ENCODE results near the gene LILRA5.
"Not testable (repeated sequence)": the region's sequence is repeated elsewhere in the genome, so short reads cannot be mapped to it uniquely, and the experiment has no call there.

Gene LILRA5

GRCh38 chr19:54333586-54334298 lies 20.8 kb upstream of the LILRA5 start:
- DNase-seq: no peak

GRCh38 chr19:54332149-54332548 lies 19.2 kb upstream of the LILRA5 start:
- no peak for DNase-seq

DNA sequence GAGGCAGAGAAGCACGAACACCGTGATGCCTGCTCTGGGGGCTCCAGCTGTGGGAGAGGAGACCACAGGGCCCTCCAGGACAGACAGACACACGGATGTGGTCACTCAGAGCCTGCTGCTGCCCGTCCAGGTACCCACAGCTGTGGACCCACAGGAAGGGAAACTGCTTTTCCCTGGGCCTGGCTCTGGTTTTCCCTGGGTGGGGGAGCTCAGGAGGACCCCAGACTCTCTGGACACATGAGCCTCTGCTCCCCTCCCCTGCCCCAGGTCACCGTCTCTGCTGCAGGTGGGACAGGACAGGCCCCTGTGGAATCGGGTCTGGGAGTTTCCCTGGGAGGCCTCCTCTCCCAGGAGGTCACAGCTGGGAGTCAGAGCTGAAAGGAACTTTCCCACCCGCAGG lies 18.7 kb upstream of the LILRA5 start:
- DNase-seq: no peak

DNA sequence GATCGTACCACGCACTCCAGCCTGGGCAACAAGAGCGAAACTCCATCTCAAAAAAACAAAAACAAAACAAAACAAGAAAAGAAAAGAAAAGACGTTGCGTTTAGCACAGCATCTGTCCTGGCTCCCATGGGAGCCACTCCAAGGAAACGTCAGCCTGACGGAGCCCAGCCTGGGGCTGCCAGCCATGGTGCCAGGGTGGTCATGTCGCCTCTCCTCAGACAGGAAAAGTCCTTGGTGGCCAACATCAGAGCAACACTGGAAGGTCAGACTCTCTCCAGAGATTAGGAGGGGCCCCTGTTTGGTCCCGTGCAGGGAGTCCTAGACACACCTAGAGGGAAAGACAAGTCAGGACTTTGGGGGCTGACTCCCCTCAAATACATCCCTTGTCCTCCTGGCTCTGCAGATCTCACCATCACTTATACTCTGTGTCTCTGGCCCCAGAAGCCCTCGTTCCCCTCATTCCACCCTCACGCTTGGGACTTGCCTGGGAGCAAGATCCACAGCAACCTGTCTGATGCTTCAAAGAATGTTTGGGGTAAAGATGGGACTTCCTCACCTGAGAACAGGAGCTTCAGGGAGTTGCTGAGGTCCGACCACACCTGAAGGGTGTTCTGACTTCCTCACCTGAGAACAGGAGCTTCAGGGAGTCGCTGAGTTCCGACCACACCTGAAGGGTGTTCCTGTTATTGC lies 16.7 kb upstream of the LILRA5 start:
- DNase-seq: no peak

GRCh38 chr19:54328781-54329180 lies 15.8 kb upstream of the LILRA5 start:
- DNase-seq: not testable (repeated sequence)

- no peak for DNase-seq
Measured at GRCh38 chr19:54325631-54326030, 12.7 kb upstream of the LILRA5 start.

GRCh38 chr19:54325194-54325621 lies 12.2 kb upstream of the LILRA5 start:
- DNase-seq: peak; percentile 38 to 49

GRCh38 chr19:54324071-54324470 lies 11.1 kb upstream of the LILRA5 start:
- DNase-seq: no peak

- DNase-seq: not testable (repeated sequence)
Measured at GRCh38 chr19:54322934-54323333, 10.0 kb upstream of the LILRA5 start.

- not testable (repeated sequence) for DNase-seq
Measured at GRCh38 chr19:54322295-54322694, 9.3 kb upstream of the LILRA5 start.

GRCh38 chr19:54319892-54320670 lies 7.1 kb upstream of the LILRA5 start:
- DNase-seq: no peak

DNA sequence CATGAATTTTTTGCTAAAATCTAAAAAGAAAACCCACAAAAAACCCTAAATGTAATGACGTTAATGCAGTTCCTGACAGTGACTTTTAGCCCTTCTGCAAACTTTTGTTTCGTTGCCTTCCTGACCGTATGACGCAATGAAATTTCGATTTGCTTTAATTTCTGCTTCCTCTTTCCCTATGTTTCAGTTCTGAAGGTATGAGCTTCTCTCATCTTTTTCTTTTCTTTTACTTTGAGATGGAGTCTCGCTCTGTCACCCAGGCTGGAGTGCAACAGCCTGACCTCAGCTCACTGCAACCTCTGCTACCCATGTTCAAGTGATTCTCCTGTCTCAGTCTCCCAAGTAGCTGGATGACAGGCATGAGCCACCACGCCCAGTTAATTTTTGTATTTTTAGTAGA lies 6.1 kb upstream of the LILRA5 start:
- no peak for DNase-seq

GRCh38 chr19:54317965-54318240 lies 4.9 kb upstream of the LILRA5 start:
- no peak for DNase-seq

DNA sequence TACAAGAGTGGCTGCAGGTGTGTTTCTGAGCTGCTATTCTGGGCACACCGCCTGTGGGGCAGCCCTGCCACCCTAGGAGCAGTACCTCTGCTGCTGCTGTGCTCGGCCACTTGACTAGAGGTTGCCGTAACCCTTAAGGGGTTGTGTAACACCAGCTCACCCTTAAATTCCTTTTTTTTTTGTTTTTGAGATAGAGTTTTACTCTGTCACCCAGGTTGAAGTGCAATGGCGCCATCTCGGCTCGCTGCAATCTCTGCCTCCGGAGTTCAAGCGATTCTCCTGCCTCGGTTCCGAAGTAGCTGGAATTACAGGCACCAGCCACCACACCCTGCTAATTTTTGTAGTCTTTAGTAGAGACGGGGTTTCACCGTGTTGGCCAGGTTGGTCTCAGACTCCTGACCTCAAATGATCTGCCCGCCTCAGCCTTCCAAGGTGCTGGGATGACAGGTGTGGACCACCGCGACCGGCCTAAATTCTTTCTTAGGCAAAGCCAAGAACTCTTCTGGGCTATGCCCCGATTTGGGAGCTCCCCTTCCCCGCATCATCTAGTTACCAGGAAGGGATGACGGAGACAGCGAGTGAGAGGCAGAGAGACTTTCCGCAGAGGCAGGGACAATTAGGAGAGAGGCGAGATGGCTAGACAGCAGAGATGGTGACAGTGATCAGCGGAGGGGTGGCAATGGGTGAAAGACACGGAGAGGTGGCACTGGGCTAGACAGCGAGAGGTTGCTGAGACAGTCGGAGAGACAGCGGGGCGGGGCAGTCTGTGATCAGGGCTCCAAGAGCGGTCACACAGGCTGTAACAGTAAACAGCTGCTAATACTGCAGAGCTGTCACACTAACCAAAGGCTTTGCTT lies 4.4 kb upstream of the LILRA5 start:
- no peak for DNase-seq

DNA sequence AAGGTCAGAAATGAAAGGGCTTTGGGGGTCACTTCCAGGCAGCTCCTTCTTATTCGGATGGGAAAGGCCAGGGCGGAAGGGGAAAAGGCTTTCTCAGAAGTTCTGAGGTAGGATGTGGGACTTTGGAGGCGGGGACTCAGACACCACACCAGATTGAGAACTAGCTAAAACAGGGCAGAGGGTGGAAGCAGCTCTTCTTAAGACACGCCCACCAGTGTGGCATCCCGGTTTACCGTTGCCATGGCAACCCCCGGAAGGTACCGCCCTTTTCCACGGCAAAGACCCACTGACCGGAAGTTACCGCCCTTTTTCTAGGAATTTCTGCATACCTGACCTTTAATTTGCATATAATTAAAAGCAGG lies 3.8 kb upstream of the LILRA5 start:
- DNase-seq: no peak

DNA sequence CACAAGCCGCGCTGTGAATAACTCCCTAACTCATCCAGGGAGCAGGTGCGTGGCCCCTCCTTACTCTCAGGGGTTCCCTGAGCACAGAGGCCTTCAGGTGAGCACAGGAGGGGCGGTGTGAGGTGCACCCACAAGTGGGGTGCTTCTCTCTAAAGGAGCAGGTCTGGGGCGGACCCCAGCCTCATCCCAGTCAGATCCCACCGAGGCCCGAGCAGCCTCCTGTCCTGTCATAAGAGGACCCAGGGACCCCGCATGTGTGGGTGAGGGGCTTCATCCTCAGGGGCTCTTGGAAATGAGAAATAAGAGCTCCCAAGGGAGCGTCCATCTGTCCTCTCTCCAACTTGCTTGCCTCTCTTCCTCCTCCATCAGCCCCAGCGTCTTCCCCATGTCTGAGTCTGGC lies 3.0 kb upstream of the LILRA5 start:
- no peak for DNase-seq

GRCh38 chr19:54312011-54312410 lies 955 bp downstream of the LILRA5 start:
- DNase-seq: no peak

GRCh38 chr19:54311486-54311885 lies 1.5 kb downstream of the LILRA5 start:
- no peak for DNase-seq

GRCh38 chr19:54310543-54310942 lies 2.4 kb downstream of the LILRA5 start:
- DNase-seq: no peak

DNA sequence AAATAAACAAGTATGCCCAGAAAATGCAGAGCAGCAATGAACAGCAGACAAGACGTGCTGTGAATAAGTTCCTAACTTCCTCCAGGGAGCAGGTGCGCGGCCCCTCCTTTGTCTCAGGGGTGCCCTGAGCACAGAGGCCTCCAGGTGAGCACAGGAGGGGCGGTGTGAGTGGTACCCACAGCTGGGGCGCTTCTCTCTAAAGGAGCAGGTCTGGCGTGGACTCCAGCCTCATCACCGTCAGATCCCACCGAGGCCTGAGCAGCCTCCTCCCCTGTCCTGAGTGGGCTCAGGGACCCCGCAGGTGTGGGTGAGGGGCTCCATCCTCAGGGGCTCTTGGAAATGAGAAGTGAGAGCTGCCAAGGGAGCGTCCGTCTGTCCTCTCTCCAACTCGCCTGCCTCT lies 3.2 kb downstream of the LILRA5 start:
- no peak for DNase-seq

DNA sequence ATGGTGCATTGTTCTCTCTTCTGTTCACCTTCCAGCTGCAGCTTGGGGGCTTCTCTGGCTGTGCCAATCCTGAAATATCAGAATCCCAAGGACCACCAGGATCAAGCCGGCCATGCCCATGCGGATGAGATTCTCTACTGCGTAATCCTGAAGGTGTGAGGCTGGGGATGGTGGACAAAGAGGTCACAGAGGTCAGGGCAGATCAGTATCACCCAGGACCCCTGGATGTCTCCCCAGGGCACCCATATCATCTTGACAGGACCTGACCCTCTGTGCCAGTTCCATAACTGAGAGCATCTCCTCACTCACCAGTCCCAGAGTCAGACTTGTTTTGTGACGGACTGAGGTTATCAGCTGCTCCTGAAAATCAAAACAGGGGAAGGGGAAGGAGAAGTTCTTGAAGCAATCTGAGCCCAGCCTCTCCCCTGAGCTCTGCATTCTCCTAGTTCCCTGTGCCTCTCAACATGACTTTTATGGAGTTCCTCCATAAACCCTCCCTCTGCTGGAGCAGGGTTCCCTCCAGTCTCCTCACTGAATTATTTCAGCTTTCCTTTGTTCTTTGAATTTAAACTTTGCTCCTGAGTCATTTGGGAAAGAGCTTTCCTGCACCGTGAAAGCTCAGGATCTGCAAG lies 5.5 kb downstream of the LILRA5 start:
- DNase-seq: no peak

DNA sequence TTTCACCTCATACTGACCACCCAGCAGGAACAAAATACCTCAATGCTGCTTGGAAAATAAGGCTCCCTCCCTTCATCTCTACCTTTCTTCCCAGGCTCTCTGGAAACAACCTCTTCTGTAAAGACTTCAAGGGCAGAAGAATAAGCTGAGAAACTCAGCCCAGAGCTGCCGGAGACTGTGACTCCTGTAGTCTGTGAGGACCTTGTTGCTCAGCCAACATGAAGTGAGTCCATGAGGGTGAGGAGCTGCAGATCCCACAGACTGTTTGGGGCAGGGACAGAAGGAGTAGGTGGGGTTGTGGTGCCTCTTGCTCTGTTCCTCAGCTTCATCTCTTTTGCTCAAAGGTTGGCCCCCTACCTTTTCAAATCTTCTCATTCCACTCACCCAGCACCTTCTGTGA lies 7.8 kb downstream of the LILRA5 start:
- no peak for DNase-seq

- DNase-seq: no peak
Measured at GRCh38 chr19:54302257-54302656, 10.7 kb downstream of the LILRA5 start.
